Measurements from ENCODE around the gene UVSSA. TPM values are rescaled to one million over a fixed set of nuclear protein-coding genes. Genes with fewer than 3 reads are reported as not detected.

The UVSSA gene
- total RNA-seq, 4 donors from 2014 or later, result 13.5 to 114 (median 34.2) TPM

DNA sequence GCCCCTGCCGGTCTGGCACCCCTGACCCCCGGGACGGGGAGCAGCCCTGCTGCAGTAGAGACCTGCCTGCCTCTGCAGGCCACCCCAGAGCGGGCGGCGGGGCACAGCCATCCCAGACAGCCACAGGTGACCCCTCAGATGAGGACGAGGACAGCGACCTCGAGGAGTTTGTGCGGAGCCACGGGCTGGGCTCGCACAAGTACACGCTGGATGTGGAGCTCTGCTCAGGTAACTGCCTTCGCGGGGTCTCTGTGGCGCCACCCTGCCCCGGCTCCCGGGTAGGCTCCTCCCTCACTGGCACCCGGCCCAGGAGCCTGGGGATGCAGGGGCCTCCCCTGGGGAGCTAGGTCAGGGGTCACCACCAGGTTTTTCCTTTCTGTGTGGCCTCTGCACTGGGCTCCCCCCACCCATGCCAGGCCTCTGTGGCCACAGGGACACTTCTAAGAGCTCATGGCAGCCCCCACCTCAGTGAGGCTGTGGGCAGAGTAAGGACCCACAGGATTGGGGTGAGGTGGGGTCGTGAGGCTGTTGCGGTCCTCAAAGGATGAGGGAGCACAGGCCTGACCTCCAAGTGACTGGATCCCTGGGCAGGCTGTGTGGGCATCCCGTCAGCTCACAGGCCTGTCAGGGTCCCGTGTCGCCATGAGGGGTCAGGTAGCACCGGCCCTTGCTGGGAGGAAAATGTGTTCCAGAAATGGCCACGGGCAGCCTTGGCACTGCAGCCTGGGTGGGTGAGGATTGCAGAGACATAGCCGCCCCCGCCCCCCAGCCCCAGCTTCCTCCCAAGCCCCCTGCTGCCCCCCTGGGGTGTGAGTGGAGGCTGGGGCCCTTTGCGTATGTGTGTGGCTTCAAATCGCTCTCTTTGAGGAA, 6.4 kb downstream of the UVSSA start:
- Histone ChIP-seq H3K27me3 (no peaks in the 10 kb centered on the region), H3K4me1 (peaks cover 3 to 11% (median 7%) of the 10 kb centered on the region in 4 donors), H3K27ac (no peak overlapping the region), H3K9me3 (no peaks in the 10 kb centered on the region), H3K4me3 (no peak overlapping the region), H3K36me3 (no peaks in the 10 kb centered on the region)
- 88% methylated on average over 26 of the region's 30 CpGs; no CpG with 5 or more reads in 1 of the 2 donors for WGBS, 2 donors (ENCODE audit: low coverage in 1 of 2)
- intact Hi-C loops (cut with DNase I; ENCODE audit: low total_unique reads), result loop anchor here (5.0 kb wide), 1 partner anchor 221 kb away; no protein-coding TSS in a partner anchor
- TF ChIP-seq POLR2A (IDR thresholded peaks at IDR 0.05) (no peak), POLR2AphosphoS5 (IDR thresholded peaks at IDR 0.05) (no peak), EP300 (IDR thresholded peaks at IDR 0.05; ENCODE audit: low read depth) (no peak)
- TF ChIP-seq, protein P1, sequence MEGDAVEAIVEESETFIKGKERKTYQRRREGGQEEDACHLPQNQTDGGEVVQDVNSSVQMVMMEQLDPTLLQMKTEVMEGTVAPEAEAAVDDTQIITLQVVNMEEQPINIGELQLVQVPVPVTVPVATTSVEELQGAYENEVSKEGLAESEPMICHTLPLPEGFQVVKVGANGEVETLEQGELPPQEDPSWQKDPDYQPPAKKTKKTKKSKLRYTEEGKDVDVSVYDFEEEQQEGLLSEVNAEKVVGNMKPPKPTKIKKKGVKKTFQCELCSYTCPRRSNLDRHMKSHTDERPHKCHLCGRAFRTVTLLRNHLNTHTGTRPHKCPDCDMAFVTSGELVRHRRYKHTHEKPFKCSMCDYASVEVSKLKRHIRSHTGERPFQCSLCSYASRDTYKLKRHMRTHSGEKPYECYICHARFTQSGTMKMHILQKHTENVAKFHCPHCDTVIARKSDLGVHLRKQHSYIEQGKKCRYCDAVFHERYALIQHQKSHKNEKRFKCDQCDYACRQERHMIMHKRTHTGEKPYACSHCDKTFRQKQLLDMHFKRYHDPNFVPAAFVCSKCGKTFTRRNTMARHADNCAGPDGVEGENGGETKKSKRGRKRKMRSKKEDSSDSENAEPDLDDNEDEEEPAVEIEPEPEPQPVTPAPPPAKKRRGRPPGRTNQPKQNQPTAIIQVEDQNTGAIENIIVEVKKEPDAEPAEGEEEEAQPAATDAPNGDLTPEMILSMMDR (IDR thresholded peaks at IDR 0.05), result no peak
- in situ Hi-C loops (cut with MboI; ENCODE audit: low pct_ligation_motif_present in 1 of 4, low pct_unique_long_range_greater_than_20kb in 1 of 4, low sequenced_read_pairs in 3 of 4), result loop anchor here in 3 of 4 donors (10.0 to 25.0 kb wide), 3 partner anchors 219 to 284 kb away; no protein-coding TSS in a partner anchor
- no peak for DNase-seq

DNA sequence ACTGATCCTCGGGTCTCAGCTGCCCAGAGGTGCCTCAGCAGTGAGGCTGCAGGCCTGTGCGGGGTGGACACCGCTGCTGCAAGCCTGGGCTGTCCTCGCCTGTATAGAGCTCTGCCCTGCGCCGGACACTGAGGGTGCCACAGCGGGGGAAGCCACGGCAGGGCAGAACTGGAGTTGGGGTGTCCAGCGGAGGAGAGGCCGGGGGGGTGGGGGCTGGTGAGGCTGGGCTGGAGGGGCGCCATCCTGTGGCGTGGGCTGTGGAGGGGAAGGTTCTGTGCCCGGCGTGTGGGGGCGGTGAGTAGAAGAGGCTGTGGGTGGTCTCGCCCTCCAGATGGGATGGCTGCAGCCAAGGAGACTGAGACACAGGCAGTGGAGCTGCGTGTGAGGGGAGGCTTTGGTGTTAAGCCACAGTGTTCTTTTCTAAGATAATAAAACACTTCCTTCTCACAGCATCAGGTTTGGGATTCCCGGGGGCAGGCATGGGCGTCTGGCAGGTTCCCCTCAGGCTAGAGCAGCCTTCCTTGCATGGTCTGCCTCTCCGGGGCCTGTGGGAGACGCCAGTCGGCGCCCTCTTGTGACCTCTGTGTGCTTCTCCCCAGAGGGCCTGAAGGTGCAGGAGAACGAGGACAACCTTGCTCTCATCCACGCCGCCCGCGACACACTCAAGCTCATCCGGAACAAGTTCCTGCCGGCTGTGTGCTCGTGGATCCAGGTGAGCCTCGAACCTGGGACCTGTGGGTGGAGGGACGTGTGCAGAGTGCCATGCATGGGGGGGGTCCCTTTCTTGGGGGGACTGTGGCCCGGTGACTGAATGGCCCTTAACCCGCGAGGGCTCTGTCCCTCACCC, 7.4 kb downstream of the UVSSA start:
- no peaks in the 10 kb centered on the region for H3K27me3 ChIP-seq
- WGBS, 2 donors (ENCODE audit: low coverage in 1 of 2), result 90 to 91% methylated on average over 3 to 32 of the region's 36 CpGs
- H3K27ac ChIP-seq, result no peak overlapping the region
- in situ Hi-C loops (cut with MboI; ENCODE audit: low pct_ligation_motif_present in 1 of 4, low pct_unique_long_range_greater_than_20kb in 1 of 4, low sequenced_read_pairs in 3 of 4), result loop anchor here in 3 of 4 donors (10.0 to 25.0 kb wide), 3 partner anchors 220 to 283 kb away; no protein-coding TSS in a partner anchor
- no peak overlapping the region for H3K4me3 ChIP-seq
- intact Hi-C loops (cut with DNase I; ENCODE audit: low total_unique reads), result loop anchor here (5.0 kb wide), 1 partner anchor 222 kb away; no protein-coding TSS in a partner anchor
- no peaks in the 10 kb centered on the region for H3K36me3 ChIP-seq
- DNase-seq, result no peak
- H3K9me3 ChIP-seq, result no peaks in the 10 kb centered on the region
- TF ChIP-seq, protein P1 (IDR thresholded peaks at IDR 0.05), result no peak
- TF ChIP-seq EP300 (IDR thresholded peaks at IDR 0.05; ENCODE audit: low read depth) (no peak), POLR2A (IDR thresholded peaks at IDR 0.05) (no peak), POLR2AphosphoS5 (IDR thresholded peaks at IDR 0.05) (no peak)
- peaks cover 0 to 6% (median 3%) of the 10 kb centered on the region in 4 donors for H3K4me1 ChIP-seq

DNA sequence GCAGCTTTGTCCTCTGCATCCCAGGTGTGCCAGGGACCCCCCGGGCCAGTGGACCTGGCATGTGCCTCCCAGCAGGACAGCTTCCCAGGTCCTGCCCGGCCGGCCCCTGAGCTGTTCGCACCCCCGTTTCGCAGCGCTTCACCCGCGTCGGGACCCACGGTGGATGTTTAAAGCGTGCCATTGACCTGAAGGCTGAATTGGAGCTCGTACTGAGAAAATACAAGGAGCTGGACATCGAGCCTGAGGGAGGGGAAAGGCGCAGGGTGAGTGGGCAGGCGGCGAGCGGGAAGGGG, 7.9 kb downstream of the UVSSA start:
- in situ Hi-C loops (cut with MboI; ENCODE audit: low pct_ligation_motif_present in 1 of 4, low pct_unique_long_range_greater_than_20kb in 1 of 4, low sequenced_read_pairs in 3 of 4), result loop anchor here in 3 of 4 donors (10.0 to 25.0 kb wide), 3 partner anchors 220 to 282 kb away; no protein-coding TSS in a partner anchor
- TF ChIP-seq POLR2AphosphoS5 (IDR thresholded peaks at IDR 0.05), result no peak
- TF ChIP-seq POLR2A (IDR thresholded peaks at IDR 0.05), result no peak
- TF ChIP-seq, protein P1 (IDR thresholded peaks at IDR 0.05), result no peak
- Histone ChIP-seq H3K9me3 (no peaks in the 10 kb centered on the region), H3K27me3 (no peaks in the 10 kb centered on the region), H3K4me3 (no peak overlapping the region), H3K27ac (no peak overlapping the region), H3K36me3 (no peaks in the 10 kb centered on the region), H3K4me1 (peaks cover 0 to 6% (median 3%) of the 10 kb centered on the region in 4 donors)
- no peak for DNase-seq
- intact Hi-C loops (cut with DNase I; ENCODE audit: low total_unique reads), result loop anchor here (5.0 kb wide), 2 partner anchors 223 to 272 kb away; no protein-coding TSS in a partner anchor
- WGBS, 2 donors (ENCODE audit: low coverage in 1 of 2), result 95% methylated on average over 18 of the region's 18 CpGs; no CpG with 5 or more reads in 1 of the 2 donors

DNA sequence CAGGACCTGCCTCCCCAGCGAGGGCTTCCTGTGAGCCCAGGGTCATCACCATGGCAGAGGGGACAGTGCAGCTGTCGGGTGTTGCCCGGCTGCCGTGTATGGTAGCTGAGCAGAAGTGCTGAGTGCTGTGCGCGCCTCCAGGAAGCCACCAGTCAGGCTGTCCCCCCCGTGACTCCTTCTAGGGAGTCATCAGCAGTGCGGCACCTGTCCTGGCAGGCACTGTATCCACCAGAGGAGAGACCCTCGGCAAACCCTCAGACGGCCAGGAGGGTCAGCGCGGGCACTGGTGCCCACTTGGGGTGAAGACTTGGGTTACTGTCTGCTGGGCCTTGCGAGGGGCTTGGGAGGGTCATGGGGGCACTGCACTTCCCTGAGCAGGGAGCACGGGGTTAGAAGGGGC, 8.4 kb downstream of the UVSSA start:
- in situ Hi-C loops (cut with MboI; ENCODE audit: low pct_ligation_motif_present in 1 of 4, low pct_unique_long_range_greater_than_20kb in 1 of 4, low sequenced_read_pairs in 3 of 4) (loop anchor here in 3 of 4 donors (10.0 to 25.0 kb wide), 3 partner anchors 221 to 282 kb away; no protein-coding TSS in a partner anchor), intact Hi-C loops (cut with DNase I; ENCODE audit: low total_unique reads) (loop anchor here (5.0 kb wide), 1 partner anchor 272 kb away; no protein-coding TSS in a partner anchor)
- Histone ChIP-seq H3K9me3 (no peaks in the 10 kb centered on the region), H3K4me3 (no peak overlapping the region), H3K36me3 (no peaks in the 10 kb centered on the region), H3K27ac (no peak overlapping the region), H3K27me3 (no peaks in the 10 kb centered on the region), H3K4me1 (peaks cover 0 to 6% (median 3%) of the 10 kb centered on the region in 4 donors)
- DNase-seq, result no peak
- 91 to 93% methylated on average over 3 to 6 of the region's 14 CpGs for WGBS, 2 donors (ENCODE audit: low coverage in 1 of 2)
- TF ChIP-seq POLR2AphosphoS5 (IDR thresholded peaks at IDR 0.05) (no peak), EP300 (IDR thresholded peaks at IDR 0.05; ENCODE audit: low read depth) (no peak), POLR2A (IDR thresholded peaks at IDR 0.05) (no peak)
- TF ChIP-seq, protein P1 (IDR thresholded peaks at IDR 0.05), result no peak
